ENCODE data around the gene PRKG1.

Gene PRKG1

DNA sequence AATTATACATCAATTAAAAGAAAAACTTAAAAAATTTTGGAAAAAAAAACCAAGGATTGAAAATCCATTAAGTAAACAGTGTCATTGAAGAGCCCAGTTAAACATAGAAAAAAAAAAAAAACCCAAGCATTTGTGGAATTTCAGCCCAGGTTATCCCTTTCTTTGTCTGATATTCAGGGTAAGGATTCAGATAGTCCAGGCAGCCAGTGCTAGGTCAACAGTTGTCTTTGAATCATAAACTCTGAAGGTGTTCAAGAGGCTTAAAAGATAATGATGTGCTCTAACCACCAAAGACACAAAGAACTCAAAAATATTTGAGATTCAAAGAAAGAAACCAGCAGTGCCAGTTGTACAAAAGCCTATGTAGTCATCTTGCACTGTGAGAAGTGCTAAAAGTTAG is 969.5 kb downstream of the PRKG1 start:
- DNase-seq: no peak

GRCh38 chr10:52048051-52048450 is 973.8 kb downstream of the PRKG1 start:
- DNase-seq: no peak

DNA sequence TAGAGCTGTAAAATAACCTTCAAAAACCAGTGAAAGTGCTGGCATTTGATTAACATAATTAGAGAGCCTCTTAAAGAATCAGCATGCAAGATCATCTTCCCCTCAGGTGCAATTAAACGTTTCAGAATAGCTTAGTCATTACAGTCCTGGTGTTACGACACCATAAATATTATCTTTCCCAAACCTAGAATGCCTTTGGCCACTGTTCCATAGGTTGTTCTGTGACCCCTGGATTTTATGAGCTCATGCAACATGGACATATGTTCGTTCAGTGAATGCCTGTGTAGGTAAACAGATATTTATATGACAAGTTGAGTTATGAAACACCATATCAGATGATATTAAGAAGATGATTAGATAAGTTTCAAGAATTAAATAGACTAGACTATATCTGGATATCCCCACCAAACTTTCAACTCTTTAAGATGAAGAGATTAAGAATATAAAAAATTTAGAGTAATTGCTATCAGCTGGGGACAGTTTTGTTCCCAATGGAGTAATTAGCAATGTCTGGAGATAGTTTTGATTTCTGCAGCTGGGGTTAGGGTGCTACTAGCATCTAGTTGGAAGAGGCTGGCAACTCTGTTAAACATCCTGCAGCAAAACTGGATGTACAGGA is 976.3 kb downstream of the PRKG1 start:
- no peak for DNase-seq

GRCh38 chr10:52053497-52053896 is 979.2 kb downstream of the PRKG1 start:
- DNase-seq: no peak

DNA sequence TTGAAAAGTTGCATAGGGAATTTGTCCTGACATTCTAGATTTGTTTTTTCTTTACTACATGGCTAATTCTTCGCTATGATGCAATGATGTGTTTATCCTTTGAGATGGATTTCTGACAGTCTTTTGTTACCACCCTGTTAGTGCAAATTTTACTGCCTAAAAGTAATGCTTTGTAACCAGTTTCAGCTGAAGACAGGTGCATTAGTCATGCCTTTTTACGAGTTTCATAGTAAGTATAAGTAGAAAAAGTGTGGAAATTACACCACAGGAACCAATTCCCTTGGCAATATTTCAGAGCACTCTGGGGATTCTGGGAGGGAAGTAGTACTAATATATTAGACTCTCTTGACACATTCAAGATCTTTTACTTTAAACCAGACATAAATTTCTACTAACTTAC is 982.0 kb downstream of the PRKG1 start:
- no peak for DNase-seq

- no peak for DNase-seq
Observed at GRCh38 chr10:52059089-52059488, 984.8 kb downstream of the PRKG1 start.

GRCh38 chr10:52063159-52063558 is 988.9 kb downstream of the PRKG1 start:
- DNase-seq: no peak

DNA sequence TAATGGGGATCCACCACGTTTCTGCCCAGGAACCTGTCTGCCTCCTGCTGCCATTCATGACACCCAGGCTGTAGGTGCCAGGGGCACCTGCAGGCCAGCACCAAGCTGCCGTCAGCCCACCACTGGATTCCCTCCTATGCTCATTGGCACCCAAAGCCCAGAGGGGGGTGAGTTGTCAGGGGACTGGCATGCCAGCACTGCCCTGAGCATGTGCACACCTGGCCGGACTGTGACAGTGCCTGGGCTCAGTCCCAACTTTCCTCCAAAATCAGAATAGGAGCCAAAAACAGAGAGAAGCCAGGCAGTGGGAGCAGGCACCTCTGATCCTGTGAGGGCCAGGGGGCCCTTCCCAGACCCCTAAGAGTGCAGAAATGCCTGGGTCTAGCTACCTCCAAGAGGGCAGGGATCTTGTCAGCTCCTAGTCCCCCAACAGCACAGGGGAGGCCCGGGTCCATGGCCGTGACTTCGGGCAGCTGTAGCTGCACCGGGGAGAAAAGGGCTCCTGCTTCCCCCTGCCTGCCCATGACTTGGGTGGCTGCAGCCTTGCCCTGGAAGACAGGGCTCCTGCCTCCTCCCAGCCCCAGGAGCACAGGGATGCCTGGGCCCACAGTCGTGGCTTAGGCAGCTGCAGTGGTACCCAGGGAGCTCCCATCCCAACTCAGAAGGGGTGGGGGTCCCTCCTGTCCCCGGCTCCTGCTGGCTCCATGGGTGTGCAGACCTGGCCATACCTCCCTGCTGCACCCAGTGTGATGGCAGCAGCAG is 990.0 kb downstream of the PRKG1 start:
- no peak for DNase-seq

DNA sequence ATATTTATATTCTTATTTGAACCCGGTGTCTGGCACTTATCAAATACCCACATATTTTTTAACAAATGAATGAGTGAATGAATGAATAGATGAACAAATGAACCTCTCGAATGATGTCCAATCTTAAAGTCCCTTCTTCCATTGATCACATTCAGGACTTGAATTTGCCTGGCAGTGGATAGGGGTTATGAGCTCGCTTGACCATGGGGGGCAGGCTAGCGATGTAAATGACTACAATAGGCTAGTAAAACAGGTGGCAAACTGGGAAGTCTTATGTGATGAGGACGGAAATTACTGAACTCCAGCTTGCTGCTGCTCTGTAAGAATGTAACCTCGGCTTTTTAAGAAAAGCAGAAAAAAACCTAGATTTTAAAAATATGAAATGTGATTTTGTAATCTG is 992.1 kb downstream of the PRKG1 start:
- DNase-seq: no peak

GRCh38 chr10:52068485-52068884 is 994.2 kb downstream of the PRKG1 start:
- DNase-seq: no peak

- no peak for DNase-seq
Observed at GRCh38 chr10:52071814-52072213, 997.5 kb downstream of the PRKG1 start.

DNA sequence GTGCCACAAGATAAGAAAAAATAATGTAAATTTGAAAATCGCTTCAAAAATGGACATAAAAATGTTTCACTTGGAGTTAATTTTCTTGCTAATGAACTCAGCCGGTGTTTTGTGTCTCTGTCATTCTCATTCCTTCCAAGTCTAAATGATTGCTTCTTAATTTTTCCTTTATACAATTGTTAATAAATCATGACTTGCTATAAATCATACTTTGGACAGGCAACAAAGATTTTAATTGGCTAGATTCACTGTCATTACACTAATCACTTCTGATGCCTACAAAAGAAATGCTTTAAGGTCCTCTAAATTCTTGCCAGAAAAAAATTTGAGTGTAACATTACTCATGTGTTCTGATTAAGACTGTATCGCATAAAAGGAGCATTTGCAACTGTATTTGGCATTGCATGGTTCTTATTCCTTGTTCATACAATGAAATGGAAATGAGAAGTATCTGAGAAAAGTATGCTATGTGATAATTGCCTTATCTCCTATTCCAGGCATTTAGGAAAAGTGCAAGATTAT is 1000.3 kb downstream of the PRKG1 start:
- DNase-seq: no peak

DNA sequence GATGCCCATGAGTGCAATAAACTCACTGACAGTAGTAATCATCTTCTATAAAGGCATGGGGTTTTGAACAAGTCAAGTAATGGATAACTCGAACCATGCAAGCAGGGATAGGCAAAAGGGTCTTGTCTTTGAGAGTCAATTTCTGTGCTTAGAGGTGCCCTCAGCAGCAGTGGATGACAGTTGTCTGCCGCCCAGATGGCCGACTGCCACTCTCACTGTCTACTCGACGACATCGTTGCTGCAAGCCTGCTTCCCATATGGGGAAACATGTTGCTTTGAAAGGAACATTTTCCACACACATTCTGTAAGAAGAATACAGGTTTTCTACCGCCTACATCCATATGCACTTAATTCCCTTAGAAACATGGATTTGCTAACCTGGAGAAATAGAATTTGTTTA is 1003.5 kb downstream of the PRKG1 start:
- DNase-seq: no peak

DNA sequence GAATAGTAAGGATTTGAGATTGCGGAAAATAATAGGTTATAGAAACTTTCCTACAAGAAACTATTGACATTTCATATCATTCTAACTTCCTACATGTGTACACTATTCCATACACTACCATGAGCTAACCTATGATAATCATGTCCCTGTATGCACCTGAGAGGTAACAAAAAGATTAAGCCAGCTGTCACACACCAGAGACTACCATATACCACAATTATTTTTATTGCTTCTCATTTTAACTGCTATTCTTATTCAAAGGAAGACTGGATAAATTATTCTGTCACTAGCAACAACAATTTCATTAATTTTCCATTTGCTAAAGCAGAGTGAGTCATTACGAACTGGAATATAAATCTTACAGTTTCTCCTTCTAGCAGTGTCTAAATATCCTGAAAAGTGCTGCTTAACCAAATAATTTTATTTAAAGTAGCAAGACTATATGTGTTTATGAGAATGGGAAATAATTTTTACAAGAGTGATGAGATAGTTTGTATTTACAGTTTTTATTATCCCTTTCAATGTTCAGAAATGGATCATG is 1004.2 kb downstream of the PRKG1 start:
- DNase-seq: no peak

- no peak for DNase-seq
Observed at GRCh38 chr10:52082307-52082706, 1008.0 kb downstream of the PRKG1 start.

DNA sequence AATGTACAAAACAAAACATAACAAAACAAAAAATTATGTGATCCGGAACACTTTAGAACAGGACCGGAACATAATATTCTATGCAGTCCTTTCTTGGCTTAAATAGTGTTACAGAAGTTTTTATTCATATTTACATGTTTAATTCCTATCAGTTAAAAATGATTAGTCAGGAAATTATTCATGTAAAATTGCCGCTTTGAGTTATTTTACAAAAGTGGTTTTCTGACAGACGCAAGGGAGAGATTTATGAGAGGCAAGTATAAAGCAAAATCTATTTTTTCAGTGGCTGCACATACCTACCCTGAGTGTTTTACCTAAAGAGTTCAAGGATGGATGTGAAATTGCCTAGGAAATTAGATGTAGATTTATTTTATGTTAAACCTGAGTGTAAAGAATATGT is 1009.1 kb downstream of the PRKG1 start:
- DNase-seq: no peak

GRCh38 chr10:52092390-52092789 is 1018.1 kb downstream of the PRKG1 start:
- DNase-seq: no peak

GRCh38 chr10:52098130-52098529 is 1023.8 kb downstream of the PRKG1 start:
- DNase-seq: no peak

DNA sequence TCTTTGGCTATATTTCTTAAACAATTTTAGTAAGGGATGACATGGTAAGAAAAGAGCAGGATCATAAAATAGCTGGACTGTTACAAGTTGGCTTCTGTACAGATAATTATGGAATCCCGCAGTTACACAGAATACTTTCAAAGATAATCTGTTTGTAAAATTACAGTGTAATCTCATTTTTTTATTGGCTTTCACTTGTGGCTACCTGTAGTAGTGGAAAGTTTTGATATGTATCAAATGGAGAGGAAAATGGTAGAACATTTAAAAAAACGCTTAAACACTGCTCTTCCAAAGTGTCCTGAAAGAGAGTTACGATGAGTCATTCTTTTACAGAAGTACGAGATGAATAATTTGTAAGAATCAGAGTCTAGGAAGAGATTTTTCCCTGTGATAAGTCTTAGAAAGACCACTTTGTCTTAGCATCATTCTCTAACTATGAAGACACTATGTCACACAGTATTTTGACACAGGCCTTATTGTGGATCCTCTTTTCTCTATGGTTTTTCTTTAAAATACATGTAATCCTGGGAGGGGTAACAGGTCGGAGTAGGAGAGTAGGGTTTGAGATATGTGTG is 1024.8 kb downstream of the PRKG1 start:
- DNase-seq: no peak

DNA sequence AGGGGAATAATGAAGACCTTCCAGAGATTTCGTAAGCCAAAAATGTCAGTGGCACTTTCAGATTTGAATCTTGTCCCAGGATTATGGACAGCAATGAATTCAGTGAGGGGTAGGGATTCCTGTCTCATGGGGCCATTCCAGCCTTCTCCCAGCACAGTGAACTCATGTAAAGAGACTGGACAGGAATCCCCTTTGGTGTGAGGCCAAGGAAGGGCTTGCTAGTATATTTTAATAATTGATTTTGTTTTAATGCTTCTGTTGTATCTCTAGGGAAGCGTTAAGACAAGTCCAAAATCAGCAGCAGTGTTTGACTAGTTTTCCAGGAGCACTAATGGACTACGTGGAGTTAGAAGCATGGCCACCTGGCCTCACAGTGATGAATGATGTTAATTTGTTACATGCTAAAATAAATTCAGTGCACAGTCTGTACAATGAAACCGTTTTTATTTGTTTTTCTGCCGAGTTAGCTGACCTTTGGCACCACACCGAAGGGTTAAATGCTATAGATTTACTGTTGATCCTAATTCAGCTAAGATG is 1025.8 kb downstream of the PRKG1 start:
- no peak for DNase-seq

DNA sequence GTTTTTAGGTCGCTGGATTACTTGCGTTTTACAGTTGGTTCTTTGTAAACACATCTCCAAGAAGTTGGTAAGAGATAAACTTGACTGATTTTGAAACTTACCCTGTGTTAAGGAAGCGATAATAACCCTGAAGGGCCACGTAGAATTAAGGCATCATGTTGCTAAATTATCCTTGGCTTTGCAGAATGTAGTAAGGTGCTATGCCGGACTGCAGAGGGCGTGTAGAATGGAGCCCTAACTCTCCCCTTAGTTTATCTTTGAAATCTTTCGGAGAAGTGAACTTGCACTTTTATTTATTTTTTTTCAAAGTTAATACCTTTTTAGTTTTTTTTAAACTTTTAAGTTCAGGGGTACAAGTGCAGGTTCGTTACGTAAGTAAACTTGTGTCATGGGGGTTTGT is 1031.0 kb downstream of the PRKG1 start:
- DNase-seq: no peak

DNA sequence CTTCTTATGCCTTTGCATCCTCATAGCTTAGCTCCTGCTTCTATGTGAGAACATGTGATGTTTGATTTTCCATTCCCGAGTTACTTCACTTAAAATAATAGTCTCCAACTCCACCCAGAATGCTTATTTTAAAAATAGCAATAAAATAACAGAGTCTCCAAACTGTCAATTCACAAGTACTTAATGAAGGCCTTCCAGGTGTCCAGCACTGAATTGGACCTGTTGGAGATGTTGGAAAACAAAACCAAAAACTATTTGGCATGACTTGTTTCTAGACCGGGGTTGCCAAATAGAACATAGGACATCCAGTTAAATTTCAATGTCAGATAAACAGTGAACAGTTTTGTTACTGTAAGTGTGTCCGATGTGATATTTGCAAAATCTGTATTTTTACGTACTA is 1031.7 kb downstream of the PRKG1 start:
- DNase-seq: no peak

- no peak for DNase-seq
Observed at GRCh38 chr10:52106899-52107298, 1032.6 kb downstream of the PRKG1 start.

DNA sequence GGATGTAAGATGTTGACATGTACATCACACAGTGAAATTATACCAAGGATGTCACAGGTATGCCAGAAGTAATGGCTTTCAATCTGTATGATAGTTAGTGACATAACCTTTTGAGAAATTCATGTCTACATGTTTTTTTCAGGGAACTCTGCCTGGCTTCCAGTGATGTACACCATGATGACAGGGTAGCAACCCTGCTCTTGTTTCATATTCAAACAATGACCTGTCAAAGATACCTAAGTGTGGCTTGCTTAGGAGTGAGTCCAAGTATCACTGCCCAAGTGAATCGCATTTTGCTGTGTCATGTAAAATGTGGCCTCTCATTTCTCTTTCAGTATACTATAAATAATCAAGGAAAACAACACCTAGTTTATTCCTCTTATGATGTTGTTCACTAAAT is 1033.9 kb downstream of the PRKG1 start:
- DNase-seq: no peak

Data from activated CD4-positive, alpha-beta T cell treated with anti-CD3 and anti-CD28 coated beads for 1 hour (primary cell).